ENCODE measurements around the gene FBN1.

FBN1 gene

GRCh38 chr15:48520376-48521155, 124.9 kb downstream of the FBN1 start:
- DNase-seq (ENCODE audit: low spot score) = no peak

GRCh38 chr15:48516121-48516520, 129.4 kb downstream of the FBN1 start:
- DNase-seq (ENCODE audit: low spot score) = no peak

GRCh38 chr15:48515500-48515899, 130.0 kb downstream of the FBN1 start:
- DNase-seq (ENCODE audit: low spot score) = no peak

- DNase-seq (ENCODE audit: low spot score) = no peak
Measured at GRCh38 chr15:48514103-48514816, 131.2 kb downstream of the FBN1 start.

- no peak for DNase-seq (ENCODE audit: low spot score)
Measured at GRCh38 chr15:48510976-48511375, 134.5 kb downstream of the FBN1 start.

GRCh38 chr15:48507416-48508065, 138.0 kb downstream of the FBN1 start:
- DNase-seq (ENCODE audit: low spot score) = peak; percentile 49

GRCh38 chr15:48505067-48505466, 140.4 kb downstream of the FBN1 start:
- no peak for DNase-seq (ENCODE audit: low spot score)

- DNase-seq (ENCODE audit: low spot score) = no peak
Measured at GRCh38 chr15:48501208-48501607, 144.3 kb downstream of the FBN1 start.

- DNase-seq (ENCODE audit: low spot score) = peak; percentile 42
Measured at GRCh38 chr15:48500595-48500994, 144.9 kb downstream of the FBN1 start.

- no peak for DNase-seq (ENCODE audit: low spot score)
Measured at GRCh38 chr15:48499978-48500377, 145.5 kb downstream of the FBN1 start.

GRCh38 chr15:48498828-48499227, 146.7 kb downstream of the FBN1 start:
- DNase-seq (ENCODE audit: low spot score) = no peak

- no peak for DNase-seq (ENCODE audit: low spot score)
Measured at GRCh38 chr15:48494631-48495030, 150.9 kb downstream of the FBN1 start.

- no peak for DNase-seq (ENCODE audit: low spot score)
Measured at GRCh38 chr15:48493763-48494225, 151.7 kb downstream of the FBN1 start.

- no peak for DNase-seq (ENCODE audit: low spot score)
Measured at GRCh38 chr15:48493084-48493762, 152.3 kb downstream of the FBN1 start.

- DNase-seq (ENCODE audit: low spot score) = no peak
Measured at GRCh38 chr15:48486228-48486627, 159.3 kb downstream of the FBN1 start.

GRCh38 chr15:48481802-48482201, 163.7 kb downstream of the FBN1 start:
- DNase-seq (ENCODE audit: low spot score) = no peak

- no peak for DNase-seq (ENCODE audit: low spot score)
Measured at GRCh38 chr15:48479751-48480150, 165.8 kb downstream of the FBN1 start.

- no peak for DNase-seq (ENCODE audit: low spot score)
Measured at GRCh38 chr15:48478581-48478980, 166.9 kb downstream of the FBN1 start.

GRCh38 chr15:48477795-48478360, 167.6 kb downstream of the FBN1 start:
- no peak for DNase-seq (ENCODE audit: low spot score)

- DNase-seq (ENCODE audit: low spot score) = no peak
Measured at GRCh38 chr15:48475600-48476395, 169.7 kb downstream of the FBN1 start.

GRCh38 chr15:48473667-48474066, 171.8 kb downstream of the FBN1 start:
- DNase-seq (ENCODE audit: low spot score) = no peak

Data from SK-N-DZ (cell line).